ENCODE results near the gene ANXA4. TPM values are rescaled to one million over a fixed set of nuclear protein-coding genes. Genes with fewer than 3 reads are reported as not detected.
"Not testable (repeated sequence)": the region's sequence is repeated elsewhere in the genome, so short reads cannot be mapped to it uniquely, and the experiment has no call there.

The ANXA4 gene
- total RNA-seq, 1 donor from 2014 or later, result 250 TPM

GRCh38 chr2:69704446-69704845, 37.5 kb upstream of the ANXA4 start:
- no peak overlapping the region for H3K4me3 Mint-ChIP-seq (ENCODE audit: low read depth)
- H3K27me3 Mint-ChIP-seq, result no peaks in the 10 kb centered on the region
- H3K9me3 Mint-ChIP-seq (ENCODE audit: low read depth), result no peaks in the 10 kb centered on the region
- TF ChIP-seq, protein P1, sequence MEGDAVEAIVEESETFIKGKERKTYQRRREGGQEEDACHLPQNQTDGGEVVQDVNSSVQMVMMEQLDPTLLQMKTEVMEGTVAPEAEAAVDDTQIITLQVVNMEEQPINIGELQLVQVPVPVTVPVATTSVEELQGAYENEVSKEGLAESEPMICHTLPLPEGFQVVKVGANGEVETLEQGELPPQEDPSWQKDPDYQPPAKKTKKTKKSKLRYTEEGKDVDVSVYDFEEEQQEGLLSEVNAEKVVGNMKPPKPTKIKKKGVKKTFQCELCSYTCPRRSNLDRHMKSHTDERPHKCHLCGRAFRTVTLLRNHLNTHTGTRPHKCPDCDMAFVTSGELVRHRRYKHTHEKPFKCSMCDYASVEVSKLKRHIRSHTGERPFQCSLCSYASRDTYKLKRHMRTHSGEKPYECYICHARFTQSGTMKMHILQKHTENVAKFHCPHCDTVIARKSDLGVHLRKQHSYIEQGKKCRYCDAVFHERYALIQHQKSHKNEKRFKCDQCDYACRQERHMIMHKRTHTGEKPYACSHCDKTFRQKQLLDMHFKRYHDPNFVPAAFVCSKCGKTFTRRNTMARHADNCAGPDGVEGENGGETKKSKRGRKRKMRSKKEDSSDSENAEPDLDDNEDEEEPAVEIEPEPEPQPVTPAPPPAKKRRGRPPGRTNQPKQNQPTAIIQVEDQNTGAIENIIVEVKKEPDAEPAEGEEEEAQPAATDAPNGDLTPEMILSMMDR (IDR thresholded peaks at IDR 0.05; ENCODE audit: unreplicated experiment), result no peak
- no peaks in the 10 kb centered on the region for H3K4me1 Mint-ChIP-seq (ENCODE audit: low read depth)
- no peak for DNase-seq (ENCODE audit: low spot score, unreplicated experiment)
- no peak overlapping the region for H3K27ac Mint-ChIP-seq
- no peaks in the 10 kb centered on the region for H3K36me3 Mint-ChIP-seq (ENCODE audit: insufficient read depth)

- TF ChIP-seq, protein P1 (IDR thresholded peaks at IDR 0.05; ENCODE audit: unreplicated experiment), result no peak
- H3K4me1 Mint-ChIP-seq (ENCODE audit: low read depth), result no peaks in the 10 kb centered on the region
- peaks cover 5% of the 10 kb centered on the region for H3K9me3 Mint-ChIP-seq (ENCODE audit: low read depth)
- H3K27me3 Mint-ChIP-seq, result peaks cover 9% of the 10 kb centered on the region
- DNase-seq (ENCODE audit: low spot score, unreplicated experiment), result no peak
- no peak overlapping the region for H3K4me3 Mint-ChIP-seq (ENCODE audit: low read depth)
- no peak overlapping the region for H3K27ac Mint-ChIP-seq
- no peaks in the 10 kb centered on the region for H3K36me3 Mint-ChIP-seq (ENCODE audit: insufficient read depth)
Observed at GRCh38 chr2:69709290-69709689, 32.6 kb upstream of the ANXA4 start.

- Mint-ChIP-seq H3K27me3 (peaks cover 22% of the 10 kb centered on the region), H3K4me1 (ENCODE audit: low read depth) (no peaks in the 10 kb centered on the region), H3K27ac (no peak overlapping the region), H3K36me3 (ENCODE audit: insufficient read depth) (no peaks in the 10 kb centered on the region), H3K4me3 (ENCODE audit: low read depth) (no peak overlapping the region), H3K9me3 (ENCODE audit: low read depth) (peaks cover 5% of the 10 kb centered on the region)
- DNase-seq (ENCODE audit: low spot score, unreplicated experiment), result no peak
- TF ChIP-seq, protein P1 (IDR thresholded peaks at IDR 0.05; ENCODE audit: unreplicated experiment), result no peak
Observed at GRCh38 chr2:69711971-69712370, 30.0 kb upstream of the ANXA4 start.

GRCh38 chr2:69714024-69714423, 27.9 kb upstream of the ANXA4 start:
- Mint-ChIP-seq H3K9me3 (ENCODE audit: low read depth) (peaks cover 5% of the 10 kb centered on the region), H3K27me3 (peaks cover 25% of the 10 kb centered on the region), H3K27ac (no peak overlapping the region), H3K4me3 (ENCODE audit: low read depth) (no peak overlapping the region), H3K4me1 (ENCODE audit: low read depth) (no peaks in the 10 kb centered on the region), H3K36me3 (ENCODE audit: insufficient read depth) (no peaks in the 10 kb centered on the region)
- DNase-seq (ENCODE audit: low spot score, unreplicated experiment), result no peak
- TF ChIP-seq, protein P1 (IDR thresholded peaks at IDR 0.05; ENCODE audit: unreplicated experiment), result no peak

DNA sequence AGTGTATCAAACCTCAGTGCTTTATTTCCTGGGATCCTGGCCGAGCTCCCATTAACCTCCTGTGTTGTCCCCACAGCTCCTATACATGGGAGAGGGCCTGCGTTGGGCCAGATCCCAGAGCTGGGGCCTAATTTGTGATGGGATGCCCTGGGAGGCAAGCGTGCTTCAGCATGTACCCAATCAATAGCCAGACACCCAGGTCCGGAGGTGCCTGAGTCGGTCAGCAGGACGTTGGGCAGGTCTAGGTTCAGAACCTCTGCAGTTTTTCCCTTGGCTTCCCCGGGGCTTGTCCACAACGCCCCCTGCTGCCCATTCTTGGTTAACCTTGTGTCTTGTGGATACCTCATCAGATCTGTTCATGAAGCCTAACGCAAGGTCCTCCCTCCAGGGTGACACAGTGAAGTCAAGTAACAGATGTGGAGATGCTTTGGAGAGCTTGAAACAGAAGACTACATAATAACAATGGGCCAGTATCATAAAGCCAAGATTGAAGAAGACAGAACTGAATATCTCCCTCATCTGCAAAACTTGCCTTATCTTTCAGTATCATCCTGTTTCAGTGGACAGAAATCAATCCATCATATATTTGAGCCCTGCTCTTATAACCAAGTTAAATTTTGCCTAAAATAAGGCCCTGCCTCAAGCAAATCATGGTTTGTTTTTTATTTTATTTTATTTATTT, 27.3 kb upstream of the ANXA4 start:
- not testable (repeated sequence) for H3K9me3 Mint-ChIP-seq (ENCODE audit: low read depth); H3K36me3 Mint-ChIP-seq (ENCODE audit: insufficient read depth); H3K27ac Mint-ChIP-seq; H3K4me3 Mint-ChIP-seq (ENCODE audit: low read depth); H3K4me1 Mint-ChIP-seq (ENCODE audit: low read depth)
- TF ChIP-seq, protein P1 (IDR thresholded peaks at IDR 0.05; ENCODE audit: unreplicated experiment), result peak; percentile 85
- DNase-seq (ENCODE audit: low spot score, unreplicated experiment), result peak; percentile 82
- peaks cover 25% of the 10 kb centered on the region for H3K27me3 Mint-ChIP-seq
